ENCODE data around the gene ZNF770.
"Not testable (repeated sequence)": the region's sequence is repeated elsewhere in the genome, so short reads cannot be mapped to it uniquely, and the experiment has no call there.

DNA sequence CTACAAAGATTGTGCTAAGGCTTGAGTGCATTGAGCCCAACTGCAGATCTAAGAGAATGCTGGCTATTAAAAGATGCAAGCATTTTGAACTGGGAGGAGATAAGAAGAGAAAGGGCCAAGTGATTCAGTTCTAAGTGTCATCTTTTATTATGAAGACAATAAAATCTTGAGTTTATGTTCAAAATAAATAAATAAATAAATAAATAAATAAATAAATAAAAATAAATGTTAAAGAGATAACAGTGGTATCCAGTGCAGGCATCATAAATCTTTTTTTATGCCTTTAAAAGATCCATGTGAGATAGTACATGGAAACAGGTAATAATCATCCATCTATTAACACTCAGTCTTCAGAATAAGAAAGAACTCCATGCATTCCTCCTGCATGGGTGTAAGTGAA lies 44.8 kb downstream of the ZNF770 start:
- TF ChIP-seq, protein P1, sequence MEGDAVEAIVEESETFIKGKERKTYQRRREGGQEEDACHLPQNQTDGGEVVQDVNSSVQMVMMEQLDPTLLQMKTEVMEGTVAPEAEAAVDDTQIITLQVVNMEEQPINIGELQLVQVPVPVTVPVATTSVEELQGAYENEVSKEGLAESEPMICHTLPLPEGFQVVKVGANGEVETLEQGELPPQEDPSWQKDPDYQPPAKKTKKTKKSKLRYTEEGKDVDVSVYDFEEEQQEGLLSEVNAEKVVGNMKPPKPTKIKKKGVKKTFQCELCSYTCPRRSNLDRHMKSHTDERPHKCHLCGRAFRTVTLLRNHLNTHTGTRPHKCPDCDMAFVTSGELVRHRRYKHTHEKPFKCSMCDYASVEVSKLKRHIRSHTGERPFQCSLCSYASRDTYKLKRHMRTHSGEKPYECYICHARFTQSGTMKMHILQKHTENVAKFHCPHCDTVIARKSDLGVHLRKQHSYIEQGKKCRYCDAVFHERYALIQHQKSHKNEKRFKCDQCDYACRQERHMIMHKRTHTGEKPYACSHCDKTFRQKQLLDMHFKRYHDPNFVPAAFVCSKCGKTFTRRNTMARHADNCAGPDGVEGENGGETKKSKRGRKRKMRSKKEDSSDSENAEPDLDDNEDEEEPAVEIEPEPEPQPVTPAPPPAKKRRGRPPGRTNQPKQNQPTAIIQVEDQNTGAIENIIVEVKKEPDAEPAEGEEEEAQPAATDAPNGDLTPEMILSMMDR (IDR thresholded peaks at IDR 0.05; ENCODE audit: low read depth, low read length), result not testable (repeated sequence)
- TF ChIP-seq EZH2phosphoT487 (IDR thresholded peaks at IDR 0.05; ENCODE audit: low read depth), result not testable (repeated sequence)

All from OCI-LY3 (cell line).